Sciatic nerve (tissue), 2 donors: ENCODE results near the gene BRD8. TPM values are rescaled to one million over a fixed set of nuclear protein-coding genes. Genes with fewer than 3 reads are reported as not detected.

Experiments
- ATAC-seq: fragments of 200-7000 bp; cut with Tn5 transposase; one replicate; pipeline ENCODE4 v1.9.1; 2020; ENCODE audit warnings: mild to moderate bottlenecking, moderate library complexity
- DNase-seq: peaks from one replicate; pipeline ENCODE4 v3.0.0-alpha.2; 2020; ENCODE audit warnings: low spot score
- intact Hi-C: fragments of 100-400 bp; cut with DNase I; formaldehyde crosslinking; loops from one replicate; pipeline ENCODE4 v1.14.2; 2022
- total RNA-seq: library from RNA; stranded (reverse); fragmentation: NEBNext Ultra II Directional; extraction: Animal tissue kit (Norgen Biotek cat#: 25700); gene quantifications from one replicate; pipeline ENCODE4 v1.2.1, GENCODE V29; 2021
- donor health status: DM: no; HTN: no; CAD: no.
- donor health status: DM: no; HTN: no; CAD: no.

The BRD8 gene
- total RNA-seq, 1 donor from 2014 or later: 67.0 TPM

DNA sequence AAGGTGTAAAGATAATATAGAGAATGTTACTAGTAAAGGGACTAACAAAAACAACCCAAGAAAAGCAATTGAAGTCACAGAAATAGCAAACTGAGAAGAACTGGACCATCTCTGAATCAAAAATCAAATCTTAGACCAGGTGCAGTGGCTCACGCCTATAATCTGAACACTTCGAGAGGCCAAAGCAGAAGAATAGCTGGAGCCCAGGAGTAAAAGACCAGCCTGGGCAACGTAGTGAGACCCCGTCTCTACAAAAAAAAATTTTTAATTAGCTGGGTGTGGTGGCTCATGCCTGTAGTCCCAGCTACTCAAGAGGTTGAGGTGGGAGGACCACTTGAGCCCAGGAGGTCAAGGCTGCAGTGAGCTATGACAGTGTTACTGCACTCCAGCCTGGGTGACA lies 67.2 kb downstream of the BRD8 start:
- no peak for DNase-seq
- intact Hi-C loops: no loop called here
- ATAC-seq: no peak

DNA sequence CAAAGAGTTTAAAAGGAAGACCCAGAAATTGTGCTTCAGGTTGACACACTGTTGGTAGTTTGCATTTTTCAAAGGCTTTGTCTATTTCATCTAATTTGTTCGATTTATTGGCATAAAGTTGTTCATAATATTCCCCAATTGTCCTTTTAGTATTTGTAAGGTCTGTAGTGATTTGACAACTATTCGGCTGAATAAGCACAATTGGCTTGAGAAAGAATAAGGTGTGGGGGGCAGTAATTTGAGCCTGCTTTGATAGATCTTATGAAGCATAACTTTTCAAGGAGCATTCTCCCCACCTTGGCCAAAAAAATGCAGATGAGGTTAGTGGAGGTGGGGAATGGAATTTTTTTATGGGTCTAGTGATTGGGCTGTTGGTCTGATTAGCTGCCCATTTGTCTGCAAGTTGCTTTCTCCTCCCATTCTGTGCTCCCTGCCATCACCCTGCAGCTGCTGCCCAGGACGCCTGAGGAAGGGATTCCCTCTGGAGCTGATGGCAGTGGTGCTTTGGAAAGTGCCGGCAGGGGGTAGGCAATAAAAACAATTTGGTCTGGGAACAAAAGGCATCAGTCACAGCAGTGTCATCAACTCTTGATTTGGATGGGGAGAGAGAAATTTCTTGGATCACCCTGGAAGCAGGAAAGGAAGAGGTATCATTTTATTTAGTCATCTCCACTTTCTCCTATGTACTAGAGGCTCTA lies 68.0 kb downstream of the BRD8 start:
- intact Hi-C loops: no loop called here
- no peak for ATAC-seq
- DNase-seq: no peak

DNA sequence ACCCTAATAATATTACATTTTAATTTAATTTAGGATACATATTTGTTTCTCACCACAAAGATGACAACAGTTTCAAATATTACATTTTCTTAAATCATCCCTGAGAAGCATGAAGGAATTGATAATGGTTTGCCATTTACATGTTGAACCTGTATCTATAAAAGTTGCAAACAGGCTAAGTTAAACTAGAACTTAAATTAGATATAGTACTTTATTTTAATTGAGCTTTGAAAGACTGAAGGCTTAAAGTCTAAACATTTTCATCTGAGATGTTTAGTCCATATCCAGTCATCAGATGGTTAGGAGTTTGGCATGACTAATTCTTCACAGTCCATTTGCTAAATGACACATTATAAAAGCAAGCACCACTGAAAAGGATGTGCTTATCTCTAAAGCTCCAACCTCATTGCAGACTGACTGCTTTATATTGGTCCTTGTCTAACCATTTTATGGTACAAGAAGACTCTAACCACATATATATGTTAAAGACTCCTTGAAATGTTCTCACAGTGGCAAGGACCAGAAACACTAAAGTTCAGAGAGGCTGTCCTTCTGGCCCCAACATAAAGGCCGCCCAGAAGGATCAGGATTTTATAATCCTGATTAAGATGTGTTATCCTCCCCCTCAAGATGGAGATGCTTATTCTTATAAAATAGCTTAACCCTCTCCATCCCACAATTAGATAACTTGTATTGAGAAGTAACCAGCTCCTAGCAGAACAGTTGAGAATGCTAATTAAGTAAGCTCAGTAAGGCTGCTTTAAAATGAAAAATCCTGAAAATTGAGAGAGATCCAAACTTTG lies 68.8 kb downstream of the BRD8 start:
- DNase-seq (no peak), ATAC-seq (no peak)
- intact Hi-C loops: no loop called here

DNA sequence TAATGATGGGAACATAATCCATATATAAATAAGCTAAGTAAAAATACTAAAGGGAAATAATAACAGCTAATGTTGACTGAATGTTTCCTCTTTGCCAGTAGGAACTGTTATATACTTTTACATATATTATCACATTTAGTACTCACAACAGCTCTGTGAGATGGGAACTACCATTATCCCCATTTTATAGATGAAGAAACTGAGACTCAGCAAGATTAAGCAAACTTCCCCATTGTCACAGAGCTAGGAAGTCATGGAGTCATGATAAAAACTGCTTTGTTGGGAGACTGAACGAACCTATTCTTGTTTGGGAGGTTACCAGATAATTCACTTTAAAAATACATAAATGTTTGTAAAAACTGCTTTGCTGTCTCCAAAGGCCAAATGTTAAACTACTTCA lies 71.2 kb downstream of the BRD8 start:
- no peak for ATAC-seq
- intact Hi-C loops: no loop called here
- DNase-seq: no peak

DNA sequence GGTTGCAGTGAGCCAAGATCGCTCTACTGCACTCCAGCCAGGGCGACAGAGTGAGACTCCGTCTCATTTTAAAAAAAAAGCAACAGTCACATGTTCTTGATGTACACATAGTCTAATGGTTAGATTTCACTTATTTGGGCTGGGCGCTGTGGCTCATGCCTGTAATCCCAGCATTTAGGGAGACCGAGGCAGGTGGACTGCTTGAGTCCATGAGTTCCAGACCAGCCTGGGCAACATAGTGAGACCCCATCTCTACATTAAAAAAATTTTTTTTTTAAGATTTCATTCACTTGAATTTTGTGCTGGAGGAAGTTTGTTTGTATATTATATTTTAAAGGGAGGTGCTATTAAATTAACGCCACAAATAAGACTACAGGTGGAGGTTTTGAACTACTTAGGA lies 72.7 kb downstream of the BRD8 start:
- DNase-seq (no peak), ATAC-seq (no peak)
- intact Hi-C loops: no loop called here

DNA sequence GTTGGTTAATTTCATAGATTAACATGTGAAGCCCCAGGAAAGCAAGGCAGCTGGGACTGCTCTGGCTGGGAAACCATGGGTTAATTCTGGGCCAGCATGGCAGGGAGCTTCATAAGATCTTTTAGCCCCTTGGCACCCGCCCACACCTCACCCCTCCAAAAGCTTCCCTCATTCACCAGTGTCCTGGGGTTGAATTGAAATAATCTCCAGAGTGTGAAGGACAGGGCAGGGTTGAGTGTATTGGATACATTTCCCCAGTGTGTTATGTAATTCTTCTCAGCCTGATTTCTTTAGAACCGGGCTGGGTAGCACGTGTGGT lies 75.2 kb downstream of the BRD8 start:
- intact Hi-C loops: no loop called here
- DNase-seq (no peak), ATAC-seq (no peak)

DNA sequence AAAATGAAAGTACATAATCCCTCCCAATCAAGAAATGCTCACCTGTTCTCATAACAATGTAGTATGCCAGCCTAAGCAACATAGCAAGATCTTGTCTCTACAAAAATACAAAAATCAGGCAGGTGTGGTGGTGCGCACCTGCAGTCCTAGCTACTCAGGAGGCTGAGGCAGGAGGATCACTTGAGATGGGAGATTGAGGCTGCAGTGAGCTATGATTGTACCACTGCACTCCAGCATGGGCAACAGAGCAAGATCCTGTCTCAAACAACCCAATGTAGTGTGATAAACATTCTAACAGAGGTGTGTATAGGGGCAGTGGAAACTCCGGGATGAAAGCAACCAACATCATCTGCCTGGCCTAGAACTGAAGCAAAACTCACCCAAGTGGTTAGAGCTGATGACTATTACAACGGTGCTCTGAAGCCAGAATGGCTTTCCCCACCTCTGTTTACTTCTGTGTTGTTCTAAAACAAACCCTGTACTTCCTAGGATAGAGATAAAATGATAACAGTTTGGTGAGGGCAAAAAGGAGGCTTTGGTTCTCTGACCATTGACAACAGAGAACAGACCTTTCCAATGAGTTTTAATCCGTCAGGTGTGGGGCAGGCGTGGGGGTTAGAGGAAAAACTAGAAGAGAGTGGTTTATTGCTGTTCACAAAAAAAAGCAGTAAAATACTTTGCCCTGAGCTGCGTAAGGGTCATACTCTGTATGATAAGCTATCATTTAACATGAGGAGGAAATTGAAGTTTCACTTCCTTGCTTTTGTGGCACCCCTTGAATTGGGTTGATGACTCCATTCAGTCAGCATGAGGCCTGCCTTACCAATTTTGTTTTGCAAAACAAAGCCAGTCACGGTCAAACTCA lies 75.7 kb downstream of the BRD8 start:
- intact Hi-C loops: no loop called here
- DNase-seq: no peak
- no peak for ATAC-seq

DNA sequence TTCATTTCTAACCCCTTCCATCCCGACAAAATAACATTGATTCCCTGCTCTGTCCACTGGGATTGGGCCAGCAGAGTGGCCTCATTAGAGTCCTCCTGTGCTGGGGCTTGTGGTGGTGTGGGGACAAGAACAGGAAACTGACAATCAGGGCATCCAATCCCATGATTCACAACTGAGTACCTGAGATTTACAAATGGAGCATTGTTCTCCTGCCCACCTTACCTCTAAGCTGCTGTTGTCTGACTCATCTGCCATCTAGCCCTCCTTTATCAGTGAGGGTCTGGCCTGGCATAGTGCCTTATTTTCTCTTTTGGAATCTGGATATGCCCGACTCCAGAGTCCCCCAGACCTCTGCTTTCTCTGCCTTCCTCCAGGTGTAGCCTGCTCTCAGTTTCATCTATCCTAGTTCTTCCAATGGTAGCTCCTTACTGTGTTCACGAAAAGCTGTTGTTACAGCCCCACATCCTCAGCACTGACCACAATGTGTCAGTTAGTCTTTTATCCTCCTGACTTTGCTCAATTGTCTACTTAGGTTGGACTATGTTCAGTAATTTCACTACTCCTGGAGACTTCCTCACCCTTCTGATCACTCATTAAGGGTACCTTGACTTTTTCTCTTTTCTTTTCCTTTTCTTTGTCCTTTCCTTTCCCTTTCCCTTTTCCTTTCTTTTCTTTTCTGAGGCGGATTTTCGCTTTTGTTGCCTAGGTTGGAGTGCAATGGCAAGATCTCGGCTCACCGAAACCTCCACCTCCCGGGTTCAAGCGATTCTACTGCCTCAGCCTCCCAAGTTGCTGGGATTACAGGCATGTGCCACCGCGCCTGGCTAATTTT lies 81.2 kb downstream of the BRD8 start:
- intact Hi-C loops: no loop called here
- no peak for ATAC-seq
- no peak for DNase-seq

DNA sequence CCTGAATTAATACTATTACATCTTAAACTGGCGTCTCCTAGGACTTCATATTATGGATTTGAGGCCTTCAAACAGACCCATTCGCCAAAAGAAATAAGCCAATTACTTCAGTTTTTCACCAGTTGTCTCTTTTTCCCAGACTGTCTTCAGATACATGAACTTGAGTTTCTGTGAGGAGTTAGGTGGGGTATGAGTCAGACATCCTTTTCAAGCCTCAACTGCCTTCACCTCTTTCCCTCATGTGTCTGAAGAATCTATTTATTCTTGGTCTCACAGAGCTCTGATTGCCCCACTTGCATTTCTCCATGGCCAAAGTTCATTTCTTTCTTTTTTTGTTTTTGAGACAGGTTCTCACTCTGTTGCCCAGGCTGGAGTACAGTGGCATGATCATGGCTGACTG lies 82.1 kb downstream of the BRD8 start:
- no peak for ATAC-seq
- intact Hi-C loops: no loop called here
- no peak for DNase-seq

DNA sequence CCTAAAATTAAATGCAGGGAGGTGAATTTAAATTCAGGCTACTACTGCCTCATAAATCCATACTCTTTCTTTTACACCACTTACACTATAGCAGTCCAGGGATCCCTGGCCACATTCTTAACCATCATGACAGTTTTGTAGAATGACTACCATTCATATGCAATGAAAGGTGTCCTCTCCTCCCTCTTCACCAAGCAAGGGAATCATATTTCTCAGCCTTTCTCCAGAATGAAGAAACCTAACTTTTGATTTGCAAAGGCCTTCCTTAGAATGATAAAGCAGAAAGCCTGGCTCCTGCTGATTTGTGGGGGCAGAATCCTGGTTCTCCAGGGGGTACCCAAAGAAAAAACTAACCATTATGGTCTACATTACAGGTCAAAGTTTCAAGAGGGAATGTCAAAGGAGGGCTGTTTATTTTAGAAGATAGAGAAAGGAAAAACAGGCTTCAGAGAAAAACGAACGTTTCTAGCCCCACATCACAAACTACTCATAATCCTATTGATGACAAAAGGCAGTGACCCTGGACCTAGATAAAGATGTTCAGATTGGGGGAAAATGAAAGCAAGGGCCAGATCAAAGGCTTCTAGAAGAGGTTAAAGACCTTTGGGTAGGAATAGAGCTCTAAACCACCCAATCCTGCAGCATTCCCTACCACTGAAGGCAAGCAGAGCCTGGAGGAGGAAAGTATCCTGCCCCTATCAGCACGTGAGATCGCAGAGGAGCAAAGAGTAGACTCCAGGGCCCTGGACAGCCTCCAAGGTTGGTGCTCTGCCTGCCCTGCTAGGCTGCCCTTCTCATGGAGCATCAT lies 83.1 kb downstream of the BRD8 start:
- intact Hi-C loops: no loop called here
- ATAC-seq: no peak
- DNase-seq: no peak

DNA sequence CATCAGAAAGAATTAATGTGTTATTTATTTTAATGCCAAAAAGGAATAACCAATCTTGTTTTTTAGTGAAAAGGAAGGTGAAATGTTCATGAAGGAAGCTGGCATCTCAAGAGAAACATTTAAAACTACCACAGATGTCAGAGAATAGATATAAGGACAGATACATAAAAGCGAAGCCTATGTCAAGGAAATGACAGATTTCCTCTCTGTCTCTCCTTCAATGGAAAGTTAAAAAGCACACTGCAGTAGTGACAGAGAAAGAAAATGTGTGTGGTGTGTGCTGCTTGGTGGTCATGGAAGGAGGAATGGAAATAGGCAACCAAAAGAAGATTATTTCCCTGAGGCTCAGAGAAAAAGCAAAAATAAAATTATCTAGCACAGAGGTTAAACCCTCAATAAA lies 85.4 kb downstream of the BRD8 start:
- intact Hi-C loops: no loop called here
- ATAC-seq: no peak

DNA sequence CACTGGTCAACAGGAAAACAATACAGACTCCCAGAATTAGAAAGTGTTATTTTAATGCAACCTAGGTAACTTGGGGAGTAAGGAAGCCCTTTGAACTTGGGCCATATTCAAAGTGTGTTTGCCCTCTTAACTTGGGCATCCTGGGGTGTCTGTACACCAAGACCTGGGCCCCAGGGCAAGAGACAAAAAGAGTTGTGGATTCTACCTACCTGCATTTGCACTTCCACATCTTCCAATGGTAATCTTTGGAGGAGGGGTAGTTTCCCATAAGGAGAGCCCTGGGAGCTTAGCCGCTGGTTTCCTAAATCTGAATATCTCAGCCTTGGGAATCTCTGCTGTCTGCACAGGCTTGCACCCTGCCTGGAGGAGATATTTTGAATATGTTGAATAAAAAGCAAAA lies 86.1 kb downstream of the BRD8 start:
- ATAC-seq (no peak), DNase-seq (no peak)
- intact Hi-C loops: no loop called here

More for the DNA sequence above, 85.4 kb downstream of the BRD8 start:
- DNase-seq: no peak

DNA sequence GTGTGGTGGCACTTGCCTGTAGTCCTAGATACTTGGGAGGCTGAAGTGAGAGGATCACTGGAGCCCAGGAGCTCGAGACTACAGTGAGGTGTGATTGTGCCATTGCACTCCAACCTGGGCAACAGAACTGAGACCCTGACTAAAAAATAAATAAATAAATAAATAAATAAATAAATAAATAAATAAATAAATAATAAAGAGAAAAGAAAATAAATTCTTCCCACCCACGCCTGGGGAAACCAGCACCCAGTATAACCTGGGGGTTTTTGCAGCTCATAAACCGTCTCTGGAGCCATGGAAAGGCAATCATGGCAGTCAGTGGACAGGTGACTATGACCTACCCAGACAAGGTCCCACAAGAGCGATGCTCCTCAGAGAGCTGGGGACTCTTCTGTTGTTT lies 86.7 kb downstream of the BRD8 start:
- intact Hi-C loops: no loop called here
- DNase-seq (no peak), ATAC-seq (no peak)

Other genes starting within 250 kb of the BRD8 start
- 82.4 TPM for gene FAM13B, start 145.6 kb downstream of the BRD8 start, total RNA-seq
- gene WNT8A, start 94.6 kb downstream of the BRD8 start, total RNA-seq: not detected
- 3.7 TPM for gene NME5, start 39.2 kb downstream of the BRD8 start, total RNA-seq
- gene KIF20A, start 482 bp upstream of the BRD8 start, total RNA-seq: 0.67 TPM
- 22.9 TPM for gene CDC23, start 34.7 kb upstream of the BRD8 start, total RNA-seq
- gene GFRA3, start 96.0 kb upstream of the BRD8 start, total RNA-seq: 17.7 TPM
- not detected for gene CDC25C, start 153.2 kb upstream of the BRD8 start, total RNA-seq
- gene FAM53C, start 159.6 kb upstream of the BRD8 start, total RNA-seq: 25.6 TPM
- 73.7 TPM for gene KDM3B, start 174.1 kb upstream of the BRD8 start, total RNA-seq